Panc1 (cell line): Measurements from ENCODE around the gene KLHL8. TPM values are rescaled to one million over a fixed set of nuclear protein-coding genes. Genes with fewer than 3 reads are reported as not detected.

Experiments
- ATAC-seq: fragments of 200-7000 bp; cut with Tn5 transposase; 2 replicates; pipeline ENCODE4 v1.9.1; 2020; ENCODE audit warnings: mild to moderate bottlenecking, moderate library complexity
- BruUV-seq: library from RNA; stranded (reverse); fragments of 400-500 nt; replicated peaks from 2 replicates; lab custom pipeline; 2021; lab: Mats Ljungman, UMichigan
- CTCF ChIA-PET: fragments of 300-600 bp; sonication (Branson Sonifier 250); formaldehyde crosslinking; loops from one replicate; lab custom pipeline; 2022; ENCODE audit warnings: antibody characterized with exemption; lab: Charles Lee
- POLR2A ChIA-PET: fragments of 300-600 bp; sonication (Branson Sonifier 250); formaldehyde crosslinking; loops from one replicate; lab custom pipeline; 2022; ENCODE audit warnings: antibody characterized with exemption; lab: Charles Lee
- DNase-seq: peaks from one replicate; pipeline ENCODE4 v3.0.0-alpha.2; 2010; ENCODE audit warnings: low read depth, low spot score
- H3K27ac ChIP-seq: 2 replicates; pipeline ENCODE4 v1.5.1; 2011; ENCODE audit warnings: mild to moderate bottlenecking, low read length, inconsistent platforms
- H3K27me3 ChIP-seq: fragments of 200-500 bp; sonication (Bioruptor generic); 2 replicates; pipeline ENCODE4 v1.6.0; 2014; ENCODE audit warnings: low read length, inconsistent platforms; ENCODE audit not compliant: control insufficient read depth, insufficient read depth
- H3K36me3 ChIP-seq: fragments of 200-500 bp; sonication (Bioruptor generic); 2 replicates; pipeline ENCODE4 v1.5.1; 2014; ENCODE audit warnings: inconsistent platforms, mild to moderate bottlenecking, low read length, moderate library complexity; ENCODE audit not compliant: control insufficient read depth, insufficient read depth
- H3K4me1 ChIP-seq: 2 replicates; pipeline ENCODE4 v1.5.1; 2011; ENCODE audit warnings: inconsistent platforms, mild to moderate bottlenecking, low read length, moderate library complexity; ENCODE audit not compliant: control insufficient read depth, insufficient read depth
- H3K4me3 ChIP-seq, 2 experiments: 2 replicates each; pipeline ENCODE4 v1.5.1; 2011 to 2012; ENCODE audit warnings: low read depth in 2 of 2, low read length in 2 of 2, mild to moderate bottlenecking in 2 of 2, inconsistent platforms in 1 of 2, moderate library complexity in 1 of 2
- H3K9me3 ChIP-seq: fragments of 200-500 bp; sonication (Bioruptor generic); 2 replicates; pipeline ENCODE4 v1.5.1; 2014; ENCODE audit warnings: low read depth, mild to moderate bottlenecking, inconsistent platforms, low read length, moderate library complexity; ENCODE audit not compliant: control insufficient read depth, insufficient read depth
- CTCF ChIP-seq: fragments of 450-650 bp; IDR thresholded peaks from 2 replicates; pipeline ENCODE4 v1.5.1; 2017; ENCODE audit warnings: mild to moderate bottlenecking
- POLR2AphosphoS5 ChIP-seq: IDR thresholded peaks from 2 replicates; pipeline ENCODE4 v1.6.1; 2012; ENCODE audit warnings: mild to moderate bottlenecking, low read depth, low read length, moderate library complexity
- REST ChIP-seq, 2 experiments: IDR thresholded peaks; 2 replicates each; pipeline ENCODE4 v1.6.1; 2011 to 2012; ENCODE audit warnings: low read depth in 2 of 2, control low read depth in 1 of 2, low read length in 1 of 2, mild to moderate bottlenecking in 1 of 2, moderate library complexity in 1 of 2; ENCODE audit not compliant: insufficient read depth in 1 of 2
- SIN3A ChIP-seq: IDR thresholded peaks from 2 replicates; pipeline ENCODE4 v1.6.1; 2012; ENCODE audit warnings: low read depth, mild to moderate bottlenecking, low read length, moderate library complexity, borderline replicate concordance; ENCODE audit not compliant: insufficient read depth
- TCF7L2 ChIP-seq: IDR thresholded peaks from 2 replicates; pipeline ENCODE4 v1.6.1; 2011; ENCODE audit warnings: mild to moderate bottlenecking, low read depth, low read length, inconsistent platforms
- in situ Hi-C: cut with HindIII; loops from 2 replicates; pipeline ENCODE4 v1.10.0; 2016; ENCODE audit warnings: low sequenced_read_pairs, low pct_unique_long_range_greater_than_20kb
- intact Hi-C: fragments of 100-400 bp; cut with micrococcal nuclease; formaldehyde crosslinking; loops from one replicate; pipeline ENCODE4 v1.10.0; 2022; ENCODE audit not compliant: unreplicated experiment
- total RNA-seq: library from RNA; stranded (reverse); gene quantifications from one replicate; pipeline ENCODE4 v1.2.1, GENCODE V29; 2021; ENCODE audit not compliant: unreplicated experiment

KLHL8 gene
- total RNA-seq, 1 experiment from 2014 or later, result 9.0 TPM

DNA sequence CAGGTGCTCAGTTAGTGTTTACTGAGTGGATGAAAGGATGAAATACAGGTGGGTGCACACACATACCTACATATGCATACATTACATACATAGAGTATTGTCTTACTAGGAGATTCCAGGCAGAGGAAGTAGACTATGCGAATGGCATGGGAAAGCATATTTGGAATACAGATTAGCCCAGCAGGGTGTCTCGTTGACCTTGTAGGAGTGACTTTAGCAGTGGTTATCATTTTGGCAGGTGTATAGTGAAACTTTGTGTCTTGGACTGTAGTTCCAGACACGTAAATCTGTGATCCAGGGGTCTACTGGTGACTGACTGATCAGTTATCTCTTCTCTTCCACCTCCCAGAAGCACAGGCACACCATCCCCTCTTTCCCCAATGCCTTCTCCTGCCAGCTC, 86.3 kb downstream of the KLHL8 start:
- no peak for DNase-seq

DNA sequence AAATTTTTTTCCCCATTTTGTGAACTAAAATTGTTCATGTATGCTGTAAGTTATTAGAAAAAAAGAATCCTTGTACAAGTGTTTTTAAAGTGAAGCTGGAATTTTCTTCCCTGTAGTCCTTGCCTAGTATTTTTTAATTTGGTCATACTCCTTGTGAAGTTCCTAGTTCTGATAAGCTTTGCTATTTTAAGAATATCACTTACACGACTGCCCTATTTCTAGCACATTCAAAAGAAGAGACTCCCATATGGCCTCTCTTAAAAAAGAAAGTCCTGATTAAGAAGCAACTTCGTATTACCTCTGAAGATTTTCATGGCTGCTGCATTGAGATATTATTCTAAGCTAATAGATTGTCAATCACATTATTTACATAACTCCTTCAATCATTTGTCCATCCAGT, 87.2 kb downstream of the KLHL8 start:
- no peak overlapping the region for H3K4me3 ChIP-seq
- ATAC-seq, result no peak
- in situ Hi-C loops, result no loop called here
- TF ChIP-seq SIN3A (no peak), POLR2AphosphoS5 (no peak), TCF7L2 (no peak), REST (IDR thresholded peaks at IDR 0.05; ENCODE audit: insufficient read depth in 1 of 2, low read depth in 2 of 2, low read length in 1 of 2) (no peak), CTCF (no peak)
- no TSS peak for BruUV-seq
- DNase-seq, result no peak
- intact Hi-C loops, result no loop called here
- ChIA-PET CTCF (no interaction called here), POLR2A (no interaction called here)
- no peak overlapping the region for H3K27ac ChIP-seq
- H3K4me1 ChIP-seq, result no peaks in the 10 kb centered on the region
- no peaks in the 10 kb centered on the region; the same call in 1 of the 2 replicates for H3K36me3 ChIP-seq
- no peaks in the 10 kb centered on the region for H3K27me3 ChIP-seq
- H3K9me3 ChIP-seq, result no peaks in the 10 kb centered on the region

More for the DNA sequence above, 86.3 kb downstream of the KLHL8 start:
- CTCF ChIA-PET, result no interaction called here
- no peaks in the 10 kb centered on the region for H3K4me1 ChIP-seq
- no peak overlapping the region for H3K27ac ChIP-seq
- in situ Hi-C loops, result no loop called here
- BruUV-seq, result no TSS peak
- no peaks in the 10 kb centered on the region for H3K9me3 ChIP-seq
- H3K27me3 ChIP-seq, result no peaks in the 10 kb centered on the region
- no peak overlapping the region for H3K4me3 ChIP-seq
- H3K36me3 ChIP-seq, result no peaks in the 10 kb centered on the region; the same call in 1 of the 2 replicates
- ATAC-seq, result no peak
- intact Hi-C loops, result no loop called here
- TF ChIP-seq SIN3A (no peak), REST (IDR thresholded peaks at IDR 0.05; ENCODE audit: insufficient read depth in 1 of 2, low read depth in 2 of 2, low read length in 1 of 2) (no peak), TCF7L2 (no peak), POLR2AphosphoS5 (no peak), CTCF (no peak)
- POLR2A ChIA-PET, result no interaction called here
